Nephron (organoid): ENCODE results near the gene PDE6B.

Source experiments
- H3K27ac Mint-ChIP-seq, 3 experiments: 2 replicates each; pipeline ENCODE4 v1.8.0; 2020; ENCODE audit warnings: mixed read lengths in 3 of 3, mild to moderate bottlenecking in 2 of 3, moderate library complexity in 1 of 3
- H3K27me3 Mint-ChIP-seq: 2 replicates; pipeline ENCODE4 v1.8.0; 2021; ENCODE audit warnings: low read depth, mild to moderate bottlenecking, moderate library complexity, mixed read lengths
- H3K36me3 Mint-ChIP-seq: 2 replicates; pipeline ENCODE4 v1.8.0; 2020; ENCODE audit warnings: low read depth, mixed read lengths
- H3K4me1 Mint-ChIP-seq: 2 replicates; pipeline ENCODE4 v1.8.0; 2020; ENCODE audit warnings: mixed read lengths
- H3K4me3 Mint-ChIP-seq, 3 experiments: 2 replicates each; pipeline ENCODE4 v1.8.0; 2020; ENCODE audit warnings: mild to moderate bottlenecking in 3 of 3, mixed read lengths in 3 of 3, moderate library complexity in 2 of 3
- H3K9me3 Mint-ChIP-seq: 2 replicates; pipeline ENCODE4 v1.8.0; 2020; ENCODE audit warnings: mixed read lengths
- TF ChIP-seq, protein P1 (sequence below), 3 experiments: fragments of 200-600 bp; sonication (generic); IDR thresholded peaks; one replicate each; pipeline ENCODE4 v1.5.0; 2021; ENCODE audit warnings: antibody characterized with exemption in 3 of 3; ENCODE audit not compliant: unreplicated experiment in 3 of 3

Gene PDE6B

DNA sequence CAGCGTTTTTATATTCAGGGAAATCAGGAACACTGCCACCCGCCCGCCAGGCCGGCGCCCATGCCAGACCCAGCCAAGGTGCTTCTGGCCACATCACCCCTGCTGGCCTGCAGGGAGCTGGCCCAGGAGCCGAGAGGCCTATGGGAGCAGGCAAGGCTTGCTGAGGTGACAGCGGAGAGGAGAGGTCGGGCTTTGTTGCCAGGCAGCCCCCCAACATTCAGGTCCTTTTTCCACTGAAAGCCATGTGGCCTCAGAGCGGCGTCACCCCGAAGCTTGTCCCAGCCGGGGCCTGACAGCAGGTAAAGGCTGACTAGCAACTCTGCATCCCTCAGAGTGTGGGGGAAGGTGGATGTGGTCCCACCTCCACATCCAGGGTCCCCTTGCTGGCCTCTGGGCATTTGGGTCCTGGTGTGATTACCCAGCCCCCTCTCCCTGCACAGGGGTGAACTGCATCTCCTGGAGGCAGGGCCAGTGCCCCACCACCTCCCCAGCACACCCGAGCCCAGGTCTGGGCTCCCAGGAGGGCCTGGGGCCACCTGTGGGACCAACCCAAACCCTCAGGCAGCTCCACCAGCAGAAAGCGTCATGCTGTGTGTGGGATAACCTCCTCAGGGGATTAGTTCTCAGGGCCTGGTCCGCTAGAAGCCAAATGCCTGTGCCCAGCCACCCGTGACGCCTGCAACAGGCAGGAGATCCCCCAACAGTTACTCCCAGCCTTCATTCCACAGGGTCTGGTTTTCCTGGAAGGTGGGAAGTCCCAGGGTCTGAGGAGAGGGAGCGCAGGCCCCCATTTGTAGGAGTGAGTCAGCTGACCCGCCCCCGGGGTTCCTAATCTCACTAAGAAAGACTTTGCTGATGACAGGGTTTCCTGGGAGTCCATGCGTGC lies at the start of gene PDE6B:
PDE6B (plus strand) TSS at position 869 of the 886 bp plus-strand sequence. CDS start 54 bp downstream, outside the sequence.
- TF ChIP-seq, protein P1, sequence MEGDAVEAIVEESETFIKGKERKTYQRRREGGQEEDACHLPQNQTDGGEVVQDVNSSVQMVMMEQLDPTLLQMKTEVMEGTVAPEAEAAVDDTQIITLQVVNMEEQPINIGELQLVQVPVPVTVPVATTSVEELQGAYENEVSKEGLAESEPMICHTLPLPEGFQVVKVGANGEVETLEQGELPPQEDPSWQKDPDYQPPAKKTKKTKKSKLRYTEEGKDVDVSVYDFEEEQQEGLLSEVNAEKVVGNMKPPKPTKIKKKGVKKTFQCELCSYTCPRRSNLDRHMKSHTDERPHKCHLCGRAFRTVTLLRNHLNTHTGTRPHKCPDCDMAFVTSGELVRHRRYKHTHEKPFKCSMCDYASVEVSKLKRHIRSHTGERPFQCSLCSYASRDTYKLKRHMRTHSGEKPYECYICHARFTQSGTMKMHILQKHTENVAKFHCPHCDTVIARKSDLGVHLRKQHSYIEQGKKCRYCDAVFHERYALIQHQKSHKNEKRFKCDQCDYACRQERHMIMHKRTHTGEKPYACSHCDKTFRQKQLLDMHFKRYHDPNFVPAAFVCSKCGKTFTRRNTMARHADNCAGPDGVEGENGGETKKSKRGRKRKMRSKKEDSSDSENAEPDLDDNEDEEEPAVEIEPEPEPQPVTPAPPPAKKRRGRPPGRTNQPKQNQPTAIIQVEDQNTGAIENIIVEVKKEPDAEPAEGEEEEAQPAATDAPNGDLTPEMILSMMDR (IDR thresholded peaks at IDR 0.05; ENCODE audit: unreplicated experiment in 3 of 3): no peak

DNA sequence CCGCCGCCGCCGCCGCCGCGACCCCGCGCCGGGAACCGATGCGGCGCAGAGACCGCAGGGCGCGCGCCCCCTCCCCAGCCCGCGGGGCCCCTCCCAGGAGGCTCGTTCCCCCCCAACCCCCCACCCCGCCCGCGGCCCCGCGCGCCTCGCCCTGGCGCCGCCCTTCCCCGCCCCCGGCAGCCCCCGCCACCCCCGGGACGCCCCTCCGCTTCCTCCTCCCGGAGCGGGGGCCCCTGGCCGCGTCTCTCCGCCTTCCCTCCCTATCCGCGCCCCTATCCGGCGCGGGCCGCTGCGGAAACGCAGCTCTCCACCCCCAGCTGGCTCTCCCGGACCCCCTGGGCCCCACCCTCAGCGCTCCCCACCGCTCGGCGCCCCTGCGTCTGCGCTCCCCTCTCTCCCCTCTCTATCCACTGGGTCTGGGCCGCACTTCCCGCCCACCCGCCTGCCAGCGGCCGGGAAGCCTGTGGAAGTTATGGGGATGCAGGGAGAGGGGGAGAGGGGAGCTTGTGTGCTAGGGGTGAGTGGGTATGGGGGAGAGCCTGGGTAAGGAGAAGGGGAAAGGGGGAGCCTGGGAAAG lies 49.0 kb upstream of the PDE6B start, which contains the start of gene TMEM271:
TMEM271 (minus strand) TSS at position 51 of the 577 bp plus-strand sequence. CDS start 233 bp downstream, outside the sequence.
- H3K27ac Mint-ChIP-seq: no peak within 1 kb of the TSS
- H3K4me3 Mint-ChIP-seq: peak within 1 kb of the TSS; percentile 81 to 83 (median 82)
- peaks cover 5% of the 10 kb centered on the region for H3K9me3 Mint-ChIP-seq
- H3K27me3 Mint-ChIP-seq: peaks cover 85% of the 10 kb centered on the region
- TF ChIP-seq, protein P1 (IDR thresholded peaks at IDR 0.05; ENCODE audit: unreplicated experiment in 3 of 3): no peak
- peaks cover 11% of the 10 kb centered on the region for H3K4me1 Mint-ChIP-seq
- no peaks in the 10 kb centered on the region for H3K36me3 Mint-ChIP-seq

More for the DNA sequence above, at the start of gene PDE6B:
- Mint-ChIP-seq H3K9me3 (no peaks in the 10 kb centered on the region), H3K27me3 (peaks cover 15% of the 10 kb centered on the region), H3K4me1 (peaks cover 10% of the 10 kb centered on the region), H3K36me3 (no peaks in the 10 kb centered on the region), H3K27ac (peak within 1 kb of the TSS; percentile 78 to 96 (median 88)), H3K4me3 (peak within 1 kb of the TSS; percentile 68 to 82 (median 77))

DNA sequence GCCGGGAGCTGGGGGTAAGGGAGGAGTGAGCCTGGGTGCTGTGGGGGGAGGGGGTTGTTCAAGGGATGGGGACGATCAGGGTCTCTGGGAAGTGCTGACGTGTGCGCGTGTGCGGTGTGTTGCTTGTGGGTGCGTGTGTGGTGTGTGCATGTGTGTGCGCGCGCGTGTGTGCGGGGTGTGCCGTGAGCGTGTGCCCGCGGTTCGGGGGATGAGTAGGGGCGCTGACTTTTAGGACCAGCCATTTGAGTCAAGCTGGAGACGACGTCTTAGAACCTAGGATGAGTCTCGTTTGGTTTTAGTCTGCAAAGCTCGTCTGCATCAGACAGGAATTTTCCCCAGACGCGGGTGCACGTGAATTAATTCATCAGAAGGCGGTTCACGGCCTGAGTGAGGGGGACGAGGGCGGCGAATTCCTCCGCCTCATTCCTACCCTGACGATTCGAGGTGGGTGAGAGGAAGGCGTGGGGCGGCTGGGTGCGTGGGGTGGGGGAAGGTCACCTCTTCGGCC lies 48.3 kb upstream of the PDE6B start:
- Mint-ChIP-seq H3K27ac (no peak overlapping the region), H3K9me3 (peaks cover 3% of the 10 kb centered on the region), H3K27me3 (peaks cover 85% of the 10 kb centered on the region), H3K4me1 (peaks cover 11% of the 10 kb centered on the region), H3K4me3 (peak overlapping the region; percentile 81 to 83 (median 82)), H3K36me3 (no peaks in the 10 kb centered on the region)
- TF ChIP-seq, protein P1 (IDR thresholded peaks at IDR 0.05; ENCODE audit: unreplicated experiment in 3 of 3): no peak

DNA sequence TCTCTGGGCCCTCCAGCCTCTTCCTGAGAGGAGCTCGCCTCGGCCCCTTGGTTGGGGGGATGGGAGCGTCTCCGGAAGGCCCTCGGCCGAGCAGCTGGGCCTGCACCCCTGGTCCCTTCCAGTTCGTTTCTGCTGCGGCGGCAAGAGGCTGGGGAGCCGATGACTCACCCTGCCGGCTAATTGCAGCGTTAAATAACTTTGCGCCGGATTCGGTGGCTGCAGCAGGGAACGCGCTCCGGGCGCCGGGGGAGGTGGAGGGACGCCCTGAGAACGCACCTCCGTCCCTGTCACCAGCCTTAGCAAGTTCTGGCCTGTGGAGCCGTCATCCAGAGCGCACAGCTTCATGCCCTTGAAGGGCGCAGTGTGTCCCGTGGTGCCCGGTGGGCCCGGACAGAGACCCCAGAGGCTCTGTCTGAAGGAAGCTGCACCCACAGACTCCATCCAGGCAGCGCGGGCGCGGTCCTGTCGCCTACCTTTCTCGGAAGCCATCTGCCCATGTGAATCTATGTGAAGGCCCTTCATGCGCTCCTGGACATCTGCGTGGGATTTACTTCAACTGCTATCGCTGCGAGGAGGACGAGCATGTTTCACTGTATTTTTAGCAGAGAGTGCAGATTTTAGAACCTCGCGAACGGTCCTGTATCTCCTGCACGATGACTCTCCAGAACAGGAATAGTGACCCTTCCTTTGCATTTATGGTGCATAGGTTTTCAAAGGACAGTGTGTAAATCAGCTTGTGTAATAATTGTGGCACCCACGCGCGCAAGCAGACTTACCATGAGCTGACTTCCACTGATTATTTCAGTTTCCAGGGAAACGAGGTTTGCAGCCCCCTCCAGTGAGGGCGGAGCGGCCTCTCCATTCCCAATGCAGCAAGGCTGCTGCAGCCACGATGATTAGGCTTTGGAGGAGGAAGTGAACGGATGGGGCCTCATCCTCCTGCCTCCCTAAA lies 47.6 kb upstream of the PDE6B start:
- Mint-ChIP-seq H3K27ac (no peak overlapping the region), H3K36me3 (no peaks in the 10 kb centered on the region), H3K4me3 (peak overlapping the region; percentile 77 to 83 (median 81)), H3K4me1 (peaks cover 11% of the 10 kb centered on the region), H3K27me3 (peaks cover 82% of the 10 kb centered on the region), H3K9me3 (no peaks in the 10 kb centered on the region)
- TF ChIP-seq, protein P1 (IDR thresholded peaks at IDR 0.05; ENCODE audit: unreplicated experiment in 3 of 3): no peak
